Activated T-cell treated with anti-CD3 and anti-CD28 coated beads for 1 hour (primary cell): ENCODE results near the gene BCAS1.
A peak's percentile ranks its signal among the peaks of the same experiment; 100 is the strongest.

Source experiments
- DNase-seq: peaks from one replicate; pipeline ENCODE4 v3.0.0-alpha.2; 2020; ENCODE audit warnings: low read depth

The BCAS1 gene

DNA sequence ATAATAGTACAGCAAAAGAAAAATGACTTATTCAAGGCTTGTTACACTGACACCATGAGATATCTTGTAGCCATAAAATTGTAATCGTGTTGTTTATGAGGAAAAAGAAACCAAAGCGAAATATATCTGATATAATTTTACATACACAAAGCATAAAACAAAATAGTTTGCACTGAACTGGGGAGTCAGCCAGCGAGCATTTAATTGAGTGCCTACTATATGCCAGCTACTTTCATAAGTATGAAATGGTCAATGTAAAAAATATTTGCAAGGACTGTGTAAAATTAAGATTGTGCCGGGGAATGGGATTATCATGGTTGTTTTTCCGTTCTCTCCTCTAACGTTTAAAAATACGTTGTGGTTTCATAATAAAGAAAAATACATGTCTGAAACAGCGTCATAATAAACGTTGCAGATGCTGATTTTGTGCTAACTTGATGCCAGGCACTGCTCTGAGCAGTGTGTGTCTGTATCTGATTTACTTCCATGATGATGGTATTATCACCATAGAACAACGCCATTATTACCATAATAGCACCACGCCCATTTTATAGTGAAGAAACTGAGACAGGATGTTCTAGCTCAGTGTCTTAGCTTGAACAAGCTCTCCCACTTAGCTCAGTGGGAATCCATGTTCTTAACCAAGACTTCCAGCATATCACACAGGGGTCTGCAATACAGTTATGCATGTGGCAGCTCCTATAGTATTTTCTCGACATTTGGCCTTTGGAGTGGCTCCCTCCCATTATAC lies 144.6 kb downstream of the BCAS1 start:
- no peak for DNase-seq

DNA sequence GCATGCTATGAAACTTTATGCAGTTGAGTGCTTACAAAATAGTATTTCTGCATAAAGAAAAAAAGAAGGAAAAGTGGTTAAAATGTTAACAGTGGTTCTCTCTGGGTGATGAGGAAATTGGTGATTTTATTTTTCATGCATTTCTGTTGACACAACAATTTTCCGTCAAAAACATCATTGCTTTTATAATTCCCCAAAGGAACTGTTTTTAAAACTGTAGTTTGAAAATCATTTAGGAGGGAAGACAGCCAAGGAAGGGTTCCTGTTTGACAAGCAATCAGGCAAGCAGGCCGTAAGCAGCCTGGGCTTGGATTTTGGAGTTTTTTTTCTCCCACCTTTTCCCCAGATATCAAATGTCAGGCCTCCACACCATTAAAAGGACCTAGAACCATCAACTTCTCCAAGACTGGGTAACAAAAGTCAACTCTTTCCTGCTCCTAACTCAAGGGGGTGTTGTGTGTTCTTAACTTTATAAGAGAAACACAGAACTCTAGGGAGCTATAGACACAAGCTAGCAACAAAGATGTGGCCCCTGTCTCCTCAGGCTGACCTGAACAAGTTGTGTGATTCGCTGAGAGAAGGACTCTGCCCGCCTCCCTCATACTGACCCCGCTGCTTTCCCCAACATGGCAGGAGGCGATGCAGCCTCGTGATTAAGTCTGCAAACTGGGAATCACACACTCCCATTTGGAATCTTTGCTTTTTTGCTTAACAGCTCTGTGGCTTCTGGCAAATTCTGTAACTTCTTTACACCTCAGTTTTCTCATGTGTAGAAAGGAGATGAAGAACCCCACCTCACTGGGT lies 146.6 kb downstream of the BCAS1 start:
- DNase-seq, result no peak

DNA sequence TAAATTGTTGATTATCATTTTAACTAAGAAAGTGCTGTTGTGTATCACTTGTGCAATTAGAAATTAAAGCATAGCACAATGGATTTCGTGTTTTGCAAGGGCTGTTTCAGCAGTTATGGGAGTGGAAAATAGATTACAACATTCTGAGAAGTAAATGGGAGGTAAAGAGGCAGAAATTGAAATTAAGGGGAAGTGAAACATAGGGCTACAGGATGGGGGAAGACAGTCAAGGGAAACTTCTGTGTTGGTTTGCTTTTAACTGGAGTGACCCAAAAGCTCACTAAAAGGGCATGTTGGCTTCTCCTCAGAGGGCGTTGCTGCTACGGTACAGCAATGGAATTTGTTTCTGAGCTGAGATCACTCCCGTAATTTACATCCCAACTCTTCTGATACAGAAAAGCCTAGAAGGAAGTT lies 147.5 kb downstream of the BCAS1 start:
- DNase-seq, result no peak

DNA sequence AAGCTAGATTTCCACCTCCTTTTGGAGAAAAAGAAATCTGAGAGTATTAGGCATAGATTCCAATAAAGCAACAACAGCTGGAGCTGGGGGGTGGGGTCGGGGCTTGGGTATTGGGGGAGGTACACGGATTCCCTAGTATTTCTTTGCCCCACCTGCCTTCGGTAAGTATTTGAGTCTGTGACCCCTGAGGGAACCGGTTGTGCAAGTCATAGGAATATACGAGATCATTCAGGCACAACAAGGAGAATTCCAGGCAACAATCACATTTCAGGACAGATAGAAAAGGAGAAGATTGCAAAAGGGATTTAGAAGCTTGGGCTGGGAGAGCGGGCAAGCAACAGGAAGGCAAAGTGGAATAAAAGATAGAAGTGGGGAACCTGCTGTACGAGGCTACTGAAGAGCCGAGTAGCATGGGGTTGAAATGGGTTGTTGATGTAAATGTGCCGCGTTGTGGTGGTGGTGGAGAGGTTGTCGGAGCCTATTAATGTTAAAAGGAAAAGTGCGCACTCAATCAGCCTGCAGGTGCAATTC lies 148.9 kb downstream of the BCAS1 start:
- DNase-seq, result no peak

DNA sequence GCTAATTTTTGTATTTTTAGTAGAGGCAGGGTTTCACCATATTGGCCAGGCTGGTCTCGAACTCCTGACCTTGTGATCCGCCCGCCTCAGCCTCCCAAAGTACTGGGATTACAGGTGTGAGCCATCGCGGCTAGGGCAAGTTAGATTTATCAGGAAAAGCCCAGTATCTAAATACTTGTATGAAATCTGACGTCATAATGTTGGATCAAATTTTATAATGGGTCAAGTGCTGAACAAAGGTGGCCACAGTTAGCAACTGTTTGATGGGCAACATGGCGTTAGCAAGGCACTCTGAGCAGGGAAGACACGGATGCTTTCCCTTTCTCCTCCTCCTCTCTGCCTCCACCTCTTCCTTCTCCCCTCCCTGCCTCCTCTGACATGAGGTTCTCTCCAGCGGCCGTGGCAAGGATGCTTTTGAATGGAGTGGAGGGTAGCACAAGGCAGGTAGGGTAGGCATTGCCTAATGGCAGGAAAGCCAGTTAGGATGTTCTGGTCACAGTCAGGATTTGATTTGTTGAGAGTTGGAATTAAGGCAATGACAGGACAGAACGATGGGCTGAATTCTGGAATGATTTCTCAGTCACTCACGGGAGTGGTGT lies 149.6 kb downstream of the BCAS1 start:
- no peak for DNase-seq

DNA sequence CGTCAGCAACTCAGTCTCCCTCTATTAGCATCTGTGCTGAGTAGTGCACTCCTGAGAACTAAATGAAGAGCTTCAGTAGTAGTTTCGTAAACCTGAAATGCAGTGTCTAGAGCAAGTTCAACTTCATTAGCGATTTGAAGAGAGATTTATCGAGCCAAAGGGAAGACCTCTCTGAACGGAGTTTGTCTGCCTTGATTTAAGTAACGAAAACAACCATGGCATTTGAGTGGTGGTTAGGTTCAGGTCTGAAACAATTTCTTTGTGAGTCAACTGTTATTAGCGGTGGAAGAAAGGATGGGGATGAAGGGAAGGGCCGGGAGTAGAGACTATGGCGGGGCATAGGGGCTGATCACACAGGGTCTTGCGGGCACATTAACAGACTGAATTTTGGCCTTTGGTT lies 150.5 kb downstream of the BCAS1 start:
- no peak for DNase-seq

DNA sequence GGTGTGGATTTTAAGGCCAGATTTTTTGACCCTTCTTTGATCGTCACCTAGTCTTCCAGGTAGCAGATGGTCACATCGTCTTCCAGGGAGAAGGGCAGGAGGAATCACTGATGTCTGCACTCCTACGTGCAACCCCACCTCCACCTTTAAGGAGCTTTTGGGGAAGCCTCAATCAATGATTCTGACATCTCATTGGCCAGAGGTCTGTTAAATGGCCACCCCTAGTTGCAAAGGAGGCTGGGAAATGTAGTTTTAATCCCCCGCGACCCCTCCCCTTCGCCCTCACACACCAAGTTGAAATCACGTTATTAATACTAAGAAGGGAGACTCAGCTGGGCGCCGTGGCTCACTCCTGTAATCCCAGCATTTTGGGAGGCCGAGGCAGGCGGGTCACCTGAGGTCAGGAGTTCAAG lies 151.4 kb downstream of the BCAS1 start:
- no peak for DNase-seq

DNA sequence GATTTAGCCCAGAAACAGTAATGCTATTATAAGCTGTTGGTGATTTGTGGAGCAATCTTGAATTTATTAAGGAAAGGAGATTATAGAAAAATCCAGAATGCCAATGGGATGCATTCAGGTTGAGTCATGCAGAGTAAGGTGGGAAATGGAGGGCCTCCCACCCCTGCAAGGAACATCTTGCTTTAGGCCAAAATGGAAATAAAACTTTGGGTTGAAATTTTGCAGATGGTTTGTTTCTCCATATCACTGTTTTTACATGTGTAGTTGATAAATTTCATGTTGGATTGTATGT lies 152.4 kb downstream of the BCAS1 start:
- DNase-seq, result no peak

DNA sequence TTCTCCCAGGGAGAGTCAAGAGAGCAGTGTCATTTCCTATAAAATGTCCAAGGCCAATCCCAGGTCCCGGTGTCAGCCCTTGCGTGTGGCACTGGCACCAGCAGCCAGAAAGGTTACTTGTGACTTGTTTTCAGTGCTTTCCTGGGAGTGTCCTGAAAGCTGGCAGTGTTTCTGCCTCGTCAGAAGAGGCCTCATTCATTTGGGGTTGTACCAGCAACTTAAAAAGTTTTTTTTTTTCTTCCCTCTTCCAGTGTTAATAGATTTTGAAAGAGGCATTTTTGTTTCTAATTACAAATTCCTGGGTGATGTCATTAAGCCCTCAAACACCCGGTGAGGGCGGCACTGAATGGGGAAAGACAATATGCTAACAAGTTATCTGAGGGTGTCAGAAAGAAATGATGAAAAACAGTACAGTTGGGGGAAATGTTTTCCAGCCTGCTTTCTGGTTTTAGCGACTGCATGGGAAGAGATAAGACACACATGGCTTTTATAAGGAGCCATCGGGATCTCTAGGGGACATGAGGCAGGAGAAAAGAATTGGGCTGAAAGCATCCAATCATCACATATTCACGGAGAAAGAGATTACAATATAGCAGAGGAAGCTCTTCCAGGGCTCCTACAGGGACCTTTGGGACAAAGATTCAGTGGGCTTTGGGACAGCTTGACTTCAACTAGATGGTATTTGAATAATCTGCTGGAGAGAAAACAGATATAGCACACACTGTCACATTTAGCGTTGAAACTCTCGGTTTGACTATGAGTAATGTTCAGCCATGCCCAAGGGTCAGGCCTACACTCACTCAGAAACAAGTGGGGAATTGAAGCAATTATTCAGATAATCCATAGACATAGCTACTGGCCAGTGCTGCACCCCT lies 153.0 kb downstream of the BCAS1 start:
- DNase-seq, result no peak

DNA sequence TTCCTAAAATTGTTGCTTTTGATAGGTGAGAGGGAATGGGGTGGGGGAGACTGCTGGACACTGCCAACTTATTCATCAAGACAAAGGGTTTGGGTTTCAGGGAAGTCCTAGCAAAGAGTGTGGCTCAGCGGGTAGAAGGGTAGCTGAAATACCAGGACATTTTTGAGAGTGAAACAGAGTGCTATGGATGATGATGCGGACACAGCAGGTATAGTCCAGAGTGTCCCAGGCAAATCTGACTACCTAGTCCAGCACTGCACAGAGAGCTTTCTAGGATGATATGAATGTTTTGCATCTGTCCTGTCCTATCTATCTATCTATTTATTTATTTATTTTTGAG lies 154.3 kb downstream of the BCAS1 start:
- DNase-seq, result no peak

DNA sequence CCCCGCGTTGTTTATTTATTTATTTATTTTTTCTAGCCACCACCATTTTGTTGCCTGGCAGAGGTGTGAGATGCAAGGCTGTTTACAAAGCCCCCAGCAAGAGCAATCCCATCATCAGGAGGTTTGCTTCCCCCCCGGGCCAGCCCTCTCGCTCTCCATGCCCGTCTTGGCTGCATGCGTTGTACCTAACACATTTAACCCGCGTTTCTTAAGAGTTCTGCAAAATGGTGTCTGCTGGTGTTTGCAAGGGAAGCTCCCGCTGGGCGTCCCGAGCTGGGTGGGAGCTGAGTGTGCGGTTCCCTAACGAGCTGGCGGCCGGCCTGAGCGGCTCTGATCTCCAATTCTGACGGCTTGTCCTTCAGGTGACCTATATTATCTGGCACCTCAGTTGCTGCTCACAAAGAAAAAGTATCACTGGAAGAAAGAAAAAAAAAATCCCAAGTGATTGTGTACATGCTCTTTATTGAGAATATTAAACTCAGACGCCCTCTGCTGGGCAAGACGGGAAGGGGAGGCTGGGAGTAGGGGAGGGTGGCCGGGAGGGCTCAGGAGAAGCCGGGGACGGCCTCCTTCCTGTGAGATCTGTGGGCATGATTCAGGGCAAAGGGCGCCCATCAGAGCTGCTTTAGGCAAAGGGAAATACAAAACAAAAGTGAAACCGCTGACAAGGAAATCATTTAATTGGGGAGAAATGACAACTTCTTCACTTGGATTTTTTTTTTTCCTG lies 154.8 kb downstream of the BCAS1 start:
- DNase-seq, result peak; percentile 98

DNA sequence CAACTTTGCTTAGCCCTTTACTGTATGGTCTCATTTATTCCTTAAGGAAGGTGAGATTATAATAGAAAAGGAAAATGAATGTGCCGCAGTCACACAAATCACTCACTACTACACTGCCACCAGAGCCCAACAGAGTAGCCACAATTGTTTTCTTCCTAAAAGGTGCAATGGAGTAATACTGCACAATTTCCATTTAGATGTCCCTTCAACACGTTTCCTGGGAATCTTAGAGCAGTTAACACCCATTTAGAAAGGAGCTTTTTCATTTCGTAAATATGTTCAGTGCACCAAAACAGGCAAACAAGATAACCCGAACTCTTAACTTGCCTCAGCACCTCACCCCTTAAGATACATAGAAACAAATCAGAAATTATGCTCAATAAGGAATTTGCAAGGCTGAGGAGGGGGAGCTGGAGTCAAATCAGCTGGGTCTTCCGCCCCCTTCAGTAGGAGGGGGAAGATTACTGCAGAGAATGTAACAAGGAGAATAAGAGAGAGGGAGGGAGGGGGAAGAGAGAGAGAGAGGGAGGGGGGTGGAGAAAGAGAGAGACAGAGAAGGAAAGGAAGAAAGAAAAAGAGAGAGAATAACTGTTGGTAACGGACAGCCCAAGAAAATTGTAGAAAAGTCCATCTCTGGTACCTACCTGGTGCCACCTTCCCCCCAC lies 155.5 kb downstream of the BCAS1 start:
- DNase-seq, result no peak

DNA sequence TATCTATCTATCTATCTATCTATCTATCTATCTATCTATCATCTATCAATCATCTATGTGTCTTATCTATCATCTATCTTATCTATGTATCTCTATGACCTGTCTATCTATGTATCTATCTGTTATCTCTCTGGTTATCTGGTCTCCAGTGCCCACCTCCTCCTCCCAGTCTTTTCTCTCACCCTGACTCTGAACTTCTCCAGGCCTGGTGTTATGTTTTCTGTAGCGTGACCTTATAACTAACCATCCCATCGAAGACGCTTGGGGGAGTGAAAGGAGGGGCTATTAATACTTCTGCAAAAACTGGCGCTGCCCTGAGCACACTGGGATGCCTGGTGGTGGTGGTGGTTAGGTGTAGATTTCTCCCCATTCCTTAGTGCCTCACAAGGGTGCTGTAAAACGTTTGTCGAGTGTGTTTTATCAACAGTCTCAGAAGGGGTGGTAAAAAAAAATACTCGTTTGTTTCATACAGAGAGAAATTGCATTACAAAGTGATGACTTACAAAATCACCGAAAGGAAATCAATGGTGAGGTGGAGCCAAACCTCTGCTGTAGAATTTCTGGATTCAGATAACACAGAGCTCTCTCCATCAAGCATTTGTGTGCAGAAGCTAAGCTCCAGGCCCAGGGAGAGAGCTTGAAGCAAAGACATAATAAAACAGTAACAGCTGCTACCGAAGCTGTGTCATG lies 156.2 kb downstream of the BCAS1 start:
- no peak for DNase-seq

DNA sequence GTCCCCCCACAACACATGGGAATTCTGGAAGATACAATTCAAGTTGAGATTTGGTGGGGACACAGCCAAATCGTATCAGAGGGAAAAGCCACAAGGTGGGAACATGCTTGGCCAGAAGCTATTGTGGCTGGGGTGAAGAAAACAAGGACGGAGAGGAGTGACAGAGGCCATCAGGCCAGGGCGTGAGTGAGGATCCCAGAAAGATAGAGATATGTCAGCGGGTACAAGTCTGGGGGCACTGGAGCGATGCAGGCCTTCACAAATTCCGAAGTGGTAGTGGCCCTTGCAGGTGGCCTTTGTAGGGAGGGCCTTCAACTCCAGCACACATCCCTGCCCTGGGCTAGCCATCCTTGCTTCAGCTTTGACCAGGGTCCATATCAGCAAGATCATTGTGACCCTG lies 159.1 kb downstream of the BCAS1 start:
- DNase-seq, result no peak

DNA sequence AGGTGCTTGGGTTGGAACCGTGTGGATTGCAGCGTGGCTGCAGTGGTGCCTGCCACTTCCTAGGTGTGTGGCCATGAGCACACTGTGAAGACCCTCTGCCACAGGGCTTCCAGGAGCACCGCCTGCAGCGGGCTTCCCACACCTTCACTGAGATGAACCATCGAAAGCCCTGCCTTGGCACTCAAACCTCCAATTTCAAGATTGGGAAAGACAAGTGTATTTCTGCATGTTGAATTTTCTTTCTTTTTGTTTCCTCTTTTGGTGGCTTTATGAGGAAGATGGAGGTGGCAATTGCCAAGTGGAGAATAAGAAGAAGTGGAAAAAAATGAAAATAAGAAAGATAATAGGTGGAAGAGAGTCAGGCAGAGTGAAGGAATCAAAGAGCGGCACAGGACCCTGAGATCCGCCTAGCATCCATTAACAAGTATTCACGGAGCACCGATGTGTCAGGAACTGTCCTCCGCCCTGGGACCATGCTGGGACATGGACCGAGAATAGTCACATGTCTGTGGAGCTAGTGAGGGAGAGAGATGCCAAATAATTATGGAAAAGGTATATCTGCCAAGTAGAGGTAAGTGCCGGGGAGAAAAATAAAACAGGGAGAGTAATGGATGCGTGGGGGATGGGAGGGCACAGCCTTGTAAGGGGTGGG lies 159.9 kb downstream of the BCAS1 start:
- DNase-seq, result no peak

DNA sequence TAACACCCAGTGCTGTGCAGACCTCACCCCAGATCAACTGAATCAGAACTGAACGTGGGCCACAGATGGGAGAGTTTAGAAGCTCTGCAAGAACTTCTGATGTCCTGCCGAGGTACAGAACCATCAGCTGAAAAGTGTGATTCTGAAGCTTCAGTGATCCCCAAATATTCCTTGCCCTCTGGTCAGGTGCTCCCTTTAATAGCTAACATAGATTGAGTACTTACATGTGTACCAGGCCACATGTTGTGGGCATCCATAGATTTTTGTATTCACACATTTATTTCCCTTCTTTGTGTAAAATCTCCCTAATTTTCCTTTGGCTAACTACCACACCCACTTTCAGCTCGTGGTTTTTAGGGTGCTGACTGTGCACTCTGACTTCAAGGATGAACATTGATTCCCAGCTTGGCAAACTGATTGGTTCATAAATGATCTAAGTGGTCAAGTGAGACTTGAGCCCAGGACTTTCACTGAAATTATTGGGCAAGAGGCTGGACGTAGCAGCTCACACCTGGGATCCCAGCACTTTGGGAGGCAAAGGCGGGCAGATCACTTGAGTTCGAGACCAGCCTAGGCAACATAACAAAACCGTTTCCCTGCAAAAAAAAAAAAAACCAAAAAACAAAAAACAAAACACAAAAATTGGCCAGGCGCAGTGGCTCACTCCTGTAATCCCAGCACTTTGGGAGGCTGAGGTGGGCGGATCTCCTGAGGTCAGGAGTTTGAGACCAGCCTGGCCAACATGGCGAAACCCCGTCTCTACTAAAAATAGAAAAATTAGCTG lies 162.2 kb downstream of the BCAS1 start:
- no peak for DNase-seq

DNA sequence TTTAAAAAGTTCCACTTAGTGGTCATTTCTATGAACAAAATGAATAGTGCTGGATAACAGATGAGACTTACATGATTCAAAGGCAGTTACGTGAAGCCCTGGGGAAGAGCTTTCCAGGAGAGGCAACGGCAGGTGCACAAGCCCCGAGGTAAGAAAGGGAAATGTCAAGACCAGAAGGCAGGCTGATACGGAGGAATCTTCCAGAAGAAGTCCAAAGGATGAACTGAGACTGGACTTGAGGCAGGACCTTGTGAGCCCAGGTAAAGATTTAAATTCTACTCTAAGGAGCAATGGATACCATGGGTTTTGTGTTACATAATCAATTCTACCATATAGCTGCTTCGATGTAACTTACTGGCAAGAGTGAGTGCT lies 164.6 kb downstream of the BCAS1 start:
- no peak for DNase-seq

DNA sequence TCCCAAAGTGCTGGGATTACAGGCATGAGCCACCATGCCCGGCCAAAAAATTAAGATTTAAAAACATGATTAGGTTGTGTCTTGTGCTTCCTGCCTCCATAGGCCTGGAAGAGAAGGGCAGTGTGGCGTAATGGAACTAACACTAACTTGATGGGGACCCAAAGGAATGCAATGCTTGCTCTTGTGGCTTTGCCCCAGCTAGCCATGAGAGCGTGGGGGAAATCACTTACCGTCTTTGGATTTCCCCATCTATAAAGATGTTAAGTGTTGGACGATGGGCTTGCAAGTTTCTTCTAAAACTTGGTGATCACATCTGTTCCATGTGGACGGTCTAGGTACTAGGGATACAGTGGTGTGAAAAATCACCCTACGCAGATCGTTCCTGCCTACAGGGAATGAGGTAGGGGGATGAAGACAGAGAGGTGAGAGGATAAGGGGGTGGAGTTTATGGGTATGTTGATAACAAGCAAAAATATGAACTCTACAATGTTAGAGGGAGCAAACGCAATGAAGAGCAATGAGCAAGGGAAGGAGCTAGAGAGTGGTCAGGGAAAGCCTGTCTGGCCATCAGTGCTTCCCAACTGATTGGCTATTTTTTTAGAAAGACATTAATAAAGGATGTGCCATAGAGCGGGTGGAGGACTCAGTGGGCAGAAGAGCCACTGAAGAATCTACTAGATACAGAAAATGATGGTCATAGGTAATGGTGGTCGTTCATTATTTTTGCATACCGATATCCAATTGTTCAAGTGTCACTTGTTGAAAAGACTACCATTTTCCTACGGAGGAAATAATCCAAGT lies 165.2 kb downstream of the BCAS1 start:
- DNase-seq, result no peak
